HG02981 (cell line): ENCODE data around the gene DCP1A.
A peak's percentile ranks its signal among the peaks of the same experiment; 100 is the strongest.
"Not testable (repeated sequence)": the region's sequence is repeated elsewhere in the genome, so short reads cannot be mapped to it uniquely, and the experiment has no call there.

Experiments
- ATAC-seq: cut with Tn5 transposase; IDR thresholded peaks from one replicate; pipeline ENCODE4 v1.9.1; 2021; ENCODE audit warnings: mild to moderate bottlenecking, moderate library complexity; ENCODE audit not compliant: unreplicated experiment

The DCP1A gene

GRCh38 chr3:53347261-53348064 lies at the start of gene DCP1A:
TSS of gene DCP1A (minus strand) at chr3:53347543. CDS start at chr3:53347517, 26 bp downstream.
- peak; percentile 93 for ATAC-seq

- no peak for ATAC-seq
These were observed 37.4 kb upstream of the DCP1A start for GRCh38 chr3:53384465-53385423.

GRCh38 chr3:53382106-53382505 lies 34.8 kb upstream of the DCP1A start:
- ATAC-seq = no peak

GRCh38 chr3:53380306-53380705 lies 33.0 kb upstream of the DCP1A start:
- ATAC-seq = no peak

- no peak for ATAC-seq
These were observed 32.6 kb upstream of the DCP1A start for GRCh38 chr3:53379898-53380297.

GRCh38 chr3:53377794-53378193 lies 30.5 kb upstream of the DCP1A start:
- ATAC-seq = no peak

- no peak for ATAC-seq
These were observed 29.3 kb upstream of the DCP1A start for GRCh38 chr3:53376679-53377078.

- ATAC-seq = peak; percentile 69
These were observed 27.7 kb upstream of the DCP1A start for GRCh38 chr3:53375019-53375418.

GRCh38 chr3:53370719-53371118 lies 23.4 kb upstream of the DCP1A start:
- not testable (repeated sequence) for ATAC-seq

- no peak for ATAC-seq
These were observed 14.5 kb upstream of the DCP1A start for GRCh38 chr3:53361852-53362251.

- no peak for ATAC-seq
These were observed 10.1 kb upstream of the DCP1A start for GRCh38 chr3:53357458-53357857.

GRCh38 chr3:53354945-53355498 lies 7.7 kb upstream of the DCP1A start:
- no peak for ATAC-seq

GRCh38 chr3:53353202-53353601 lies 5.9 kb upstream of the DCP1A start:
- no peak for ATAC-seq

- ATAC-seq = no peak
These were observed 3.3 kb upstream of the DCP1A start for GRCh38 chr3:53350652-53351051.

- ATAC-seq = not testable (repeated sequence)
These were observed 775 bp upstream of the DCP1A start for GRCh38 chr3:53348118-53348517.

- ATAC-seq = no peak
These were observed 452 bp downstream of the DCP1A start for GRCh38 chr3:53346922-53347260.

GRCh38 chr3:53346514-53346913 lies 829 bp downstream of the DCP1A start:
- no peak for ATAC-seq

- no peak for ATAC-seq
These were observed 5.0 kb downstream of the DCP1A start for GRCh38 chr3:53342353-53342752.

GRCh38 chr3:53337167-53337940 lies 10.0 kb downstream of the DCP1A start:
- no peak for ATAC-seq

- ATAC-seq = no peak
These were observed 12.6 kb downstream of the DCP1A start for GRCh38 chr3:53334742-53335141.

- no peak for ATAC-seq
These were observed 15.5 kb downstream of the DCP1A start for GRCh38 chr3:53331871-53332270.
